Ramos (cell line): Measurements from ENCODE around the gene PTPRM.

Experiments used
- in situ Hi-C: fragments of 300-500 bp; cut with MboI; formaldehyde crosslinking; loops from one replicate; pipeline ENCODE4 v1.14.3; 2022; ENCODE audit warnings: low sequenced_read_pairs; ENCODE audit not compliant: unreplicated experiment

Gene PTPRM

GRCh38 chr18:8357320-8357719 is 790.2 kb downstream of the PTPRM start:
- in situ Hi-C loops = no loop called here

DNA sequence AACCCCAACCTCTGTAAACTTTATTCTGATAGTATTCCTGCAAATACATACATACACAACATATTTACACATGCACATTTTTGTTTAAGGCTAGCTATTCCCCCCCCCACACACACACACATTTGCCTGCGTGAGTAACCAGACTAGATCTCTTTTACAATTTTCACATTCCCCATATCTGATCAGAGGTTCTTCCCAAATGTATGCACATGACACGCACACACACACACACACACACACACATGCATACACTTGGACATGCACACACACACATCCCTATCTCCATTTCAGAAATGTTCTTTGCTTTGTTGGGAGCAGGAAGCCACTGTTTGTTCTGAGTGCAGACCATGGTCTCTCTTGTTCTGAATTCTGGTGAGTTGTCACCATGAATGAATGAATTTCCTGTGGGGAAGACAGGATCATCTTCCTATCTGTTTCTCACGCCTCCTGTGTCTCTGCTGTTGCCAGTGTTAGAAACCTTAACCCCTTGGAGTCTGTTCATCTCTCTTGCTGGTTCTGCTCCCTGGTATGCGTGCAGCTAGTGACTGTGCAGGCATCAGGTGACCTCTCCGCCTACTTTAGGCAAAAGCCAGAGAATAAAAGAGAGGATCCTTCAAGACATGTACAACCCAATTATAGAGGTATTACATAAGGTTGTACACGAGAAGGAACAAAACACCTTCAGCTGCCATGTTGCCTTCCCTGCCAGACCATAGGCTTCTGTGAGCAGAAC is 791.1 kb downstream of the PTPRM start:
- in situ Hi-C loops = no loop called here

DNA sequence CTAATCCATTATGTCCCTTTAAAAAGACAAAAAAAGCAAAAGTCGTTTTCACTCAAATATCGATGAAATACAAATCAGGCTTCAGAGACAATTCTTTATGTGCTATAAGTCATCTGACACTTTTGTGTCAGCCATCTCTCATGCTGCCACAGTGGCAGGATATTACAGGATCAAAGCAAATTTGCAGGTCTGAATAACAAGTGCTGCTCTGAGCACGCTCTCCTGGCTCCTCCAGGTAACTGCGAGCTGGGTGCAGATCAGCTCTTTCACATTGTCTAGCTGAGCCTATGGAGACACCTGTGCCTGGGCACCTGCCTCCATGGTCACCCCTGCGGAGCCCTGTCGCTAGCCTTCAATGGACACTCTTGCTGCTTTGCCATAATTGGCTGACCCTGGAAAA is 792.0 kb downstream of the PTPRM start:
- in situ Hi-C loops = no loop called here

GRCh38 chr18:8359481-8359880 is 792.4 kb downstream of the PTPRM start:
- in situ Hi-C loops = no loop called here

- in situ Hi-C loops = no loop called here
These were observed 794.9 kb downstream of the PTPRM start for GRCh38 chr18:8361941-8362471.

DNA sequence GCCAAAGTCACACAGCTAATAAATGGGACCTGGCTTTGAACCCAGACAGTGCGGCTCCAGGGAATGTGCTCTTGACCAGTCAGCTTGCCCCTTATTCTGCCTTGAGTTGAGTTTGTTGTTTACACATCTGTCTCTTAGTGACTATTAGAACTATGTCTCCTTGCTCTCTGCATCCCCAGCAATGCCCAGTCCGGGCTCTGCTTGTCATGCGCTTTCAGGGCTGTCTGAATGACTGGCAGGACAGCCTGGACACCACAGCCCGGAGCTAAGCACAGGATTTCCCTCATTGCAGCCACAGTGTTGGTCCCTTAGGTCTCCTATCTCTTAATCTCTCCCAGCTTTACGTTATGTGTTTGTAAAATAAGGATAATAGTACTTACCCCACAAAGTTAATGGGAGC is 795.7 kb downstream of the PTPRM start:
- in situ Hi-C loops = no loop called here

GRCh38 chr18:8364385-8364784 is 797.3 kb downstream of the PTPRM start:
- in situ Hi-C loops = no loop called here

- in situ Hi-C loops = no loop called here
These were observed 797.9 kb downstream of the PTPRM start for GRCh38 chr18:8365006-8365405.

GRCh38 chr18:8365528-8365927 is 798.4 kb downstream of the PTPRM start:
- in situ Hi-C loops = no loop called here

DNA sequence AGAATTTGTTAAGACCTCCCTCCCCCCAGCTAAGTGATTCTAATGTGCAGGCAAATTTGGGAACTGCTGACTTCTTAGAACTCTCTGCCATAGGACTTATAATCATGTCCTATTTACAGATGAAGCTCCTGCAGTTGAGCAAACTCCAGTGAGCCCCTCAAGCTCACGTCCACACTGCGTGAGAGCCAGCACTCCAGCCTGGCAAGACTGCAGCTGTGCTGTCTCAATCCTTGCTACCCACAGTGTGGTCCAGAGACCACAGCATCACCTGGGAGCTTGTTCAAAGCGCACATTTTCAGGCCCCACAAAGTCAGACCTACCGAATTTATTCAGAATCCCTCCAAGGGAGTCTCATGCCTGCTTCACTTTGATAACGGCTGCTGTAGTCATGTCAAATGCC is 799.0 kb downstream of the PTPRM start:
- in situ Hi-C loops = no loop called here

GRCh38 chr18:8366656-8367055 is 799.5 kb downstream of the PTPRM start:
- in situ Hi-C loops = no loop called here

GRCh38 chr18:8367217-8367988 is 800.3 kb downstream of the PTPRM start:
- in situ Hi-C loops = no loop called here

DNA sequence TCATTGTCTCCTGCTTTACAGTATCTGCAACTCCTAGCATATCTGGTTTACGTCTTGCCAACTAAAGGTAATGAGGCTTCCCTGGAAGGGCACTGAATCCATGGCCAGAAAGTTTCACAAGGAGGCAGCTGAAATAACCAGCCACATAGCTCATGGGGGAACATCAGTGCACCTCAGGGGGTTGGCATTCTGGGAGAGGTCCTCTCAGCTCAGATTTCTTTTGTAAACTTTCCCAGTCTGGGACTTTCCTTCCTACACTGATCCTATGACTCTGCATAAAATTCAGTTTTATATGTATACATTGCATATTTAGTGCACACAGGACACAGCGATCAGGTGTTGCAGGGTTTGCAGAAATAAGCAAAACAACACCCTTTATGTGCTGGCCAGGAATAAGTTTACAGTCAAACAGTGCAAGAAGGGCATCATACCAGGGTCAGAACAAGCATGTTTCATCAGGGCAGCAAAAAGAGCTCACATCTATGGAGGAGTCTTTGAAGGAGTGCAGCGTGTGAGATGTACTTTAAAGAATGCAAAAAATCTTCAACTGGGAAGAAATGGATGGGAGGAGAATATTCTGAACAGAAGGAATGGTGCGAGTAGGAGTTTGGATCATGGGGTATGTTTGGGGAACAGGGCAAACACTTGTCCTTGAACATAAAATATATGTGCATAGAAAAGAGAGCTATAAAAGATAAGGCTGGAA is 801.5 kb downstream of the PTPRM start:
- in situ Hi-C loops = no loop called here

- in situ Hi-C loops = no loop called here
These were observed 806.4 kb downstream of the PTPRM start for GRCh38 chr18:8373486-8373885.

DNA sequence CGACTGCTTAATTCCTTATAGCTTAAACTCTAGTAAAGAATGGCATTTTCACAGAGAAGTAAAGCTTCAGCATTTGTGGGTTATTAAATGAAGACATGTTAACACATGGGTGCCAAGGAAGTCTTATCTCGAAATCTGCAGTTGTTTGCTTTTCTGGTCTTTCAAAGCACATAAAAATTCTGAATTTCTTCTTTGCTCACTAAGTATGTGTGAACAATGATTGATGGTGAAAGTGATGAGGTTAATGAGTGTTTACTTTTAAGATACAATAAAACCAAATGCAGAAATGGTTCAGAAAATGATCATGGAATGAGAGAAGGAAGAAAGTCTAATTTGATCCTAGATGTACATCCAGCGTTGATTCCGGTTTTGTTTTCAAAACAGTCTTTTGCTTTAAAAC is 807.6 kb downstream of the PTPRM start:
- in situ Hi-C loops = no loop called here

GRCh38 chr18:8375249-8375648 is 808.1 kb downstream of the PTPRM start:
- in situ Hi-C loops = no loop called here

DNA sequence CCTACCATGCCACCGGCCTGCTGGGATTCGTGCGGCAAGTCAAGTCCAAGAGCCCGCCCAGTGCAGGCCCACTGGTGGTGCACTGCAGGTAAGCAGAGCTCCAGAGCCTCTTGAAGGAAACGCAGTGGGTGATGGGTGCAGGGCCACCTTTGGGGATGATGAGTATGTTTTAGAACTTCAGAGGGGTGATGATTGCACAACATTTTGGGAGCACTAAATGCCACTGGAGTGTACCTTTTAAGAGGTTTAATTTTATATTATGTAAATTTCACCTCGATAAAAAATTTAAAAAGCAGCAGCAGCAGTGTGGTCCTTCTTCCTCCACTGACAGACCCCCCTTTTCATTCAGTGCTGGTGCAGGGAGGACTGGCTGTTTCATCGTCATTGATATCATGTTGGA is 809.0 kb downstream of the PTPRM start:
- in situ Hi-C loops = no loop called here

GRCh38 chr18:8379187-8379941 is 812.2 kb downstream of the PTPRM start:
- in situ Hi-C loops = no loop called here

DNA sequence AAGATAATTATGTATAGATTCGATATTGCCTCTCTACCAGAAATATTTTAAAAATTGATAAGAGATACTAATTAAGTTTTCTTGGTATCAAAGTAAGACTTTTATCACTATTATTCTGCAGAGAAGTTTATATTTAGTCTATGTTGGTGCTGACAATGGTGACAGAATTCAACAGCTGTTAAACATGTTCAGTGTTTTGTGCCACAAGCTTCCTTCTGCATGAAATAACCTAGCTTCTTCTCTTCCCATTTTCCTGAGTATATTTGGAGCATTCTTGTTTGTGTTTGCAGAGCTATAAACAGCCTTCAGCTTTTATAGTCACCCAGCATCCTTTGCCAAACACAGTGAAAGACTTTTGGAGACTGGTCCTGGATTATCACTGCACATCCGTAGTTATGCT is 812.9 kb downstream of the PTPRM start:
- in situ Hi-C loops = no loop called here

- in situ Hi-C loops = no loop called here
These were observed 813.8 kb downstream of the PTPRM start for GRCh38 chr18:8380926-8381325.
